ENCODE data around the gene TFIP11.

TFIP11 gene

DNA sequence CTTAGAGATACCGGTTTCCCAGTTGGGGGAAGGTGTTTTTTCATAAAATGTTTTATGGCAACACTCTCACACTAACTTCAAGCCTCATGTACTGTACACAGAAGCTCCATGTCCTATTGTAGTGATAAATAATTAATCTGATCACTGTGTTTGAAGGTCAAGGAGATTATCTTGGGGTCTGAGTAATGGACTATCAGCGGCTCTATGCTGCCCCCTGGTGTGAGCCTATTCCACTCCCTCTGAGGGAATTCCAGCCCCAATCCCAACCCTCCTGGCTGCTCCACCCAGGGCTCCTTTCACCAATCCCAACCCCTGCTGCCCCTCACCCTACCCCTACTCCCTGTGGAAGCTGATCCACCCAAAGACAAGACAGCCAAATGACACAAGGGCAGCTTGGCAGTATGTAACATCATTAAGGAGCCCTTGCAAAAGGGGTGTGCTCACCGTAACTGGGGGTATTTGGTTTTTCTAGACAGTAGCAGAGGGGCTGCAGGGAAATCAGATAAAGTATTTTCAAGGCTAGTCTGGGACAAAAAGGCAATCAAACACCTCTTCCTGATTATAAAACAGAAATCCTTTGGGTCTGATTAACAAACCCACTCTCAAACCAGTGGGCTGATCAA is 51.0 kb downstream of the TFIP11 start:
- peak; percentile 30 for DNase-seq (ENCODE audit: low read depth)
- TF ChIP-seq, protein P1, sequence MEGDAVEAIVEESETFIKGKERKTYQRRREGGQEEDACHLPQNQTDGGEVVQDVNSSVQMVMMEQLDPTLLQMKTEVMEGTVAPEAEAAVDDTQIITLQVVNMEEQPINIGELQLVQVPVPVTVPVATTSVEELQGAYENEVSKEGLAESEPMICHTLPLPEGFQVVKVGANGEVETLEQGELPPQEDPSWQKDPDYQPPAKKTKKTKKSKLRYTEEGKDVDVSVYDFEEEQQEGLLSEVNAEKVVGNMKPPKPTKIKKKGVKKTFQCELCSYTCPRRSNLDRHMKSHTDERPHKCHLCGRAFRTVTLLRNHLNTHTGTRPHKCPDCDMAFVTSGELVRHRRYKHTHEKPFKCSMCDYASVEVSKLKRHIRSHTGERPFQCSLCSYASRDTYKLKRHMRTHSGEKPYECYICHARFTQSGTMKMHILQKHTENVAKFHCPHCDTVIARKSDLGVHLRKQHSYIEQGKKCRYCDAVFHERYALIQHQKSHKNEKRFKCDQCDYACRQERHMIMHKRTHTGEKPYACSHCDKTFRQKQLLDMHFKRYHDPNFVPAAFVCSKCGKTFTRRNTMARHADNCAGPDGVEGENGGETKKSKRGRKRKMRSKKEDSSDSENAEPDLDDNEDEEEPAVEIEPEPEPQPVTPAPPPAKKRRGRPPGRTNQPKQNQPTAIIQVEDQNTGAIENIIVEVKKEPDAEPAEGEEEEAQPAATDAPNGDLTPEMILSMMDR (conservative IDR thresholded peaks at IDR 0.05; ENCODE audit: low read length): peak; percentile 88
- H3K4me3 ChIP-seq (ENCODE audit: low read length): no peak overlapping the region

DNA sequence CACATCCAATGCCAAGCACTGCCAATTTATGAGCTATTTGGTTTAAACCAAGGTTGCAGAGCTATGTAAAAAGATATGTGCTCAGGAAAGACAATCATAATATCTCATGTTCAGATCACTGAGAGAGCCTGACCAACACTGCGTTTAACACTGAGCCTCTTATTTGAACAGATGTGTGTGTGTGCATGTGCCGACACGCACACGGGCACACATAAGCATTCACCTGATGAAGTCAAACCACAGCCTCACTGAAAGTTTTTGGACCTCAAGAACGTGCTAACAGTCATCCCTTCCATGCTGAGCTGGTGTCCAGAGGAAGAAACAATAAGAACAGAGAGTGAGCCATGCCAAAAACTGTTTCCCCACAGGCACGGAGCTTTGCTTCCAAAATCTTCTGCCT is 52.1 kb downstream of the TFIP11 start:
- TF ChIP-seq, protein P1 (conservative IDR thresholded peaks at IDR 0.05; ENCODE audit: low read length): no peak
- no peak for DNase-seq (ENCODE audit: low read depth)
- H3K4me3 ChIP-seq (ENCODE audit: low read length): no peak overlapping the region

DNA sequence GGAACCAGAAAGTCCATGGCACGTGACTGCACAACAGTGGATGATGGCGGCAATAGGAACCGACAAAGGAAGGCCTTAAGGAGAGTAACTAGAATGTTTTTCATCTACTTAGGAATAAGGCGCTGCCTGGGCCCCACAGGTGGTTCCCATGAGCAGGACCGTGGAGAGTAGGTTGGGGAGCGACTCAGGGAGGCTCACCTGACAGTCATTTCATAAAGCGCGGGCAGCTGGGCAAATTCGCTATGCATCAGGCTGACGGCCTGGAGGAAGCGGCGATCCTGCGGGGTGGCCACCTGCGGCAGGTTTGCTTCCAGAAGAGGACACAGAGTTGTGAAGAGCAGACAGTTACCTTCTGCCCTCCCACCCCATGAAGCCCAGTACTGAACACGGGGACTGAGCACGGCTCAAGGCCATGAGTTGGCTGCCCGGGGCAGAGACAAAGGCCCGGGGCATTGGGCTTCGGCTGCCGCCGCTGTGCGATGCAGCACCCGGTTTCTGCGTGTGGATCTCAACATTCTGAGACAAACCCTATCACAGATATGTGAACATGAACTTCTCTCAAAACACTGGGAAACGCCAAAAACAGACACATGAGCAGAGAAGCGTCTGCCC is 54.5 kb downstream of the TFIP11 start:
- TF ChIP-seq, protein P1 (conservative IDR thresholded peaks at IDR 0.05; ENCODE audit: low read length): no peak
- DNase-seq (ENCODE audit: low read depth): no peak
- no peak overlapping the region for H3K4me3 ChIP-seq (ENCODE audit: low read length)

DNA sequence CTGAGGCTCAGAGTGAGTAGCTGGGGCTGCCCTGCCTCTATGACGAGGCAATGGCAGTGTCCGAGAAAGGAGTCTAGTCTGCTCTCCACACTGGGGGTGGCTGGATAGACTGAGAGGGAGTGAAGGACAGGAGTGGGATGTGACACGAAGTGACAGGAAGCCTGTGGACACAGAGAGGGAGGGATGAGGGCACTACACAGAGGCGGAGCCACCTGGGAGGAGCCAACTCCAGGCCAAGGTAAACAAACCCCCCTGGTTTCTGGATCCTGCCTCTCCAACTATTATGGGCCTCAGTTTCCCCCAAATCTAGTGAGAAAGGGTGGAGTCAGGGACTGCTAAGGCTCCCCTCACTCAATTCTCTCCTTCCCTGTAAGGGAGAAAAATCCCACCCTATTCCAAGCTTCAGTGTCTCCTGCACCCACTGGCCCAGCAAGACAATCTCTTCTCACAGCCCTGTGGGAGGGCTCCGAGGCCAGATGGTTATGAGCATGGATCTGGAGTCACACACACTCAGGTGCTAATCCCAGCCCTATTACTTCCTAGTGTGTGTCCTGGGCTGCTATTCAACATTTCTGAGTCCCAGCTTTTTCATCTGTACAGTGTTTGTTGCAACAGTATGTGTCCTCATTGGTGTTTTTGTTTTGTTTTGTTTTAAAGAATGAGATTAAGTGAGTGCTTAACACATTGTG is 58.3 kb downstream of the TFIP11 start:
- H3K4me3 ChIP-seq (ENCODE audit: low read length): no peak overlapping the region
- DNase-seq (ENCODE audit: low read depth): no peak
- TF ChIP-seq, protein P1 (conservative IDR thresholded peaks at IDR 0.05; ENCODE audit: low read length): no peak

DNA sequence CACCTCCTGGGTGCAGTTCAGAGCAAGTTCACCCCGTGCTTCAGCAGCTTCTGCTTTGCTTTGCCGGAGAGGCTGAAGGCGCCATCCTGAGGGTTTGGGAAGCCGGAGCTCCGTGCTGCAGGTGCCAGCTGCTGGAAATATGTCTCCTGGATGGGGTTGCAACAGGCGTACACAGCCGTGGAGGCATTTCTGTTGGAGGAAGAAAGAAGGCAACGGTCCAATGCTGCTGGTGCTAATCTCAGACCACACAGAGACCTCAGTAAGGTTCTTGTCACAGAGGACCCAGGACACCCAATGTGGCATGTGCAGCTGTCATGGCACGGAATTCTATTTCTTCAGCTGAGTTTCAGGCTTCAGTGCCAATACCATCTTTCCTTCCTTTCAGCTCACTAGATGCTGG is 59.1 kb downstream of the TFIP11 start:
- no peak overlapping the region for H3K4me3 ChIP-seq (ENCODE audit: low read length)
- TF ChIP-seq, protein P1 (conservative IDR thresholded peaks at IDR 0.05; ENCODE audit: low read length): no peak
- no peak for DNase-seq (ENCODE audit: low read depth)

DNA sequence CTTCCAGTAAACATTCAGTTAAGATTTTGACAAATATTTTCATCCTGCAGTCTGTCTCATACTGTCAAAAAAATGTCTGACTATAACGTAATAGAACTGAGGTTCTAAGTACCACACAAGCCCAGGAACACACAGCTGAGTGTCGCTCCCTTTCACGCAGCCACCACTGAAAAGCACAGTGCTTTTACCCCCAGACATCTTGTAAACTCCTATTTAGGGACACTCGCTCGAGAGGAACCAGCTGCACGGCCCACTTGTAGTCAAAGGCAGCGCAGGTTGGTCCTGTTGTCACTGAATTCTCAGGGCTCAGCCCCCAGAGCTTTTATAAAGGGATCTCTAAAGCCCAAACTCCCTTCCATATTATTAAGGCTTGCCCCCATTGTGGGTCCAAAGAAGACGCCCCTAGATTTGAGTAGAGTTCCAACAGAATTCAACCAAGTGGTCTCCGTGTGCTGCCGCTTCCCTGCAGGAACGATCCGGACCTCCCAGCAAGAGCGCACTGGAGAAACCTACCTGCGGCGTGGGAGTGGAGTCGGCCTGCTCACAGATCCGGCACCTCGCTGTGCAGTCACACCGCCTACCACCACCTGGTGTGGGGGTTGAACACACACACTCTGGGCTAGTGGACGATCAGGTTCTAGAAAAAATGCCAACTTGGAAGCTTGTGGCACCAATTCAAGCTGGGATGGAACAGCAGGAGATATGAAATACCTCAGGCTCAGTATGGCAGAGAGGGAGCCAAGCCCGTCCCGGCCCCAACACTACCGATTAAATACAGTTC is 59.8 kb downstream of the TFIP11 start:
- H3K4me3 ChIP-seq (ENCODE audit: low read length): no peak overlapping the region
- TF ChIP-seq, protein P1 (conservative IDR thresholded peaks at IDR 0.05; ENCODE audit: low read length): no peak
- DNase-seq (ENCODE audit: low read depth): no peak
